SK-N-SH (cell line): ENCODE results near the gene ZNF396.

Source experiments
- EP300 ChIP-seq, 2 experiments: IDR thresholded peaks; 2 replicates each; pipeline versions ENCODE4 v1.4.0 to v1.6.1; 2012; ENCODE audit warnings: borderline replicate concordance in 1 of 2, low read depth in 1 of 2, low read length in 1 of 2
- EZH2phosphoT487 ChIP-seq: fragments of 200-600 bp; sonication (generic); IDR thresholded peaks from 2 replicates; pipeline ENCODE4 v1.6.1; 2017; ENCODE audit warnings: low read depth, mixed run types, mild to moderate bottlenecking, antibody characterized with exemption, moderate library complexity, borderline replicate concordance
- FOSL2 ChIP-seq: IDR thresholded peaks from 2 replicates; pipeline ENCODE4 v1.4.0; 2012; ENCODE audit warnings: low read depth, mild to moderate bottlenecking, moderate library complexity, borderline replicate concordance
- NRF1 ChIP-seq: IDR thresholded peaks from 2 replicates; pipeline ENCODE4 v1.6.1; 2012; ENCODE audit warnings: low read depth, mild to moderate bottlenecking, low read length
- TAF1 ChIP-seq: IDR thresholded peaks from 2 replicates; pipeline ENCODE4 v1.6.1; 2012; ENCODE audit warnings: low read depth, mild to moderate bottlenecking, low read length, moderate library complexity, borderline replicate concordance
- TCF12 ChIP-seq: IDR thresholded peaks from 2 replicates; pipeline ENCODE4 v1.4.0; 2012
- TF ChIP-seq, protein P1 (sequence below): fragments of 200-600 bp; sonication (generic); IDR thresholded peaks from 2 replicates; pipeline ENCODE4 v1.6.1; 2017; ENCODE audit warnings: antibody characterized with exemption, mild to moderate bottlenecking, moderate library complexity
- TF ChIP-seq, protein P2 (sequence below): IDR thresholded peaks from 2 replicates; pipeline ENCODE4 v1.4.0; 2012; ENCODE audit warnings: low read depth, borderline replicate concordance
- TF ChIP-seq, protein P3 (sequence below): fragments of 150-350 bp; IDR thresholded peaks from 2 replicates; pipeline ENCODE4 v1.6.1; 2017; ENCODE audit warnings: antibody characterized with exemption, low read length, low read depth, borderline replicate concordance
- TF ChIP-seq, protein P4 (sequence below): IDR thresholded peaks from 2 replicates; pipeline ENCODE4; 2012

DNA sequence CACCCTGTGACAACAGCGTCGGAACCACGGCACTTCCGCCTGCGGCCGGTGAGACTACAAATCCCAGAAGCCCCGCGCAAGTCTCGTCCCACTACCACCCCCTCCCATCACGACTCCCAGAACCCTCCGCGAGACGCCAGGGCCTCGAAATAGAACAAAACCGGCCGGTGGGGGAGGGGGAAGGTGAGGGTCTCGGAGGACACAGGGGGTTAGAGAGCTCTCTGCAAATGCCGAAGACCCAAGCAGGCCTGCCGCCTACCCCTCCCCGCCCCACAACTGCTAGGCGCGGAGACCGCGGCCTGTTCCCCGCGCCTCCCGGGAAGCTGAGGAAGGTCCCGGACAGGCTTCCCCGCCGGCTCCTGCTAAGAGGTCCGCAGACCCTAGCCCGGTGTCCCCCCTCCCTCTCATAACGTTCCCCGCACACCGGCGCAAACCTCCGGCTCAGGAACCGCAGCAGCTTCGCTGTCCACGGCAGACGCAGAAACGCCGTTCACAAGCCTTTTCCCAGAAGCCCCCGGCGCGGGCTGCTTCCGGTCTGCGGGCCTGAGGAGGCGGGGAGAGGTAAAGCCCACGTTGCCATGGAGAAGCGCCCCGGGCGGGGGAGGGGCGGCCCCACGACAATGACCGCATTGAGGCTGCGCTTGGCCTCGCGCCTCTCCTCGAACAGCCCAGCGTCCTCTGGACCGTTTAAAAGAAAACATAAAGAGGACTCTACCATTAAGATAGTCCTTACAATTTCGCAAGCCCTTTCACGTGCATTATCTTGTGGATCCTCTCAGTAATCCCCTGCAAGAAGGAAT lies 33.0 kb downstream of the ZNF396 start, which contains the start of gene ZNF24:
- TF ChIP-seq EP300 (IDR thresholded peaks at IDR 0.05; ENCODE audit: borderline replicate concordance in 1 of 2, low read depth in 1 of 2, low read length in 1 of 2) = peak in 1 of 2 experiments; percentile 12; a peak in 2 of 4 replicates
- peak; percentile 60 for TF ChIP-seq TAF1
- TF ChIP-seq EZH2phosphoT487 = no peak
- TF ChIP-seq, protein P1, sequence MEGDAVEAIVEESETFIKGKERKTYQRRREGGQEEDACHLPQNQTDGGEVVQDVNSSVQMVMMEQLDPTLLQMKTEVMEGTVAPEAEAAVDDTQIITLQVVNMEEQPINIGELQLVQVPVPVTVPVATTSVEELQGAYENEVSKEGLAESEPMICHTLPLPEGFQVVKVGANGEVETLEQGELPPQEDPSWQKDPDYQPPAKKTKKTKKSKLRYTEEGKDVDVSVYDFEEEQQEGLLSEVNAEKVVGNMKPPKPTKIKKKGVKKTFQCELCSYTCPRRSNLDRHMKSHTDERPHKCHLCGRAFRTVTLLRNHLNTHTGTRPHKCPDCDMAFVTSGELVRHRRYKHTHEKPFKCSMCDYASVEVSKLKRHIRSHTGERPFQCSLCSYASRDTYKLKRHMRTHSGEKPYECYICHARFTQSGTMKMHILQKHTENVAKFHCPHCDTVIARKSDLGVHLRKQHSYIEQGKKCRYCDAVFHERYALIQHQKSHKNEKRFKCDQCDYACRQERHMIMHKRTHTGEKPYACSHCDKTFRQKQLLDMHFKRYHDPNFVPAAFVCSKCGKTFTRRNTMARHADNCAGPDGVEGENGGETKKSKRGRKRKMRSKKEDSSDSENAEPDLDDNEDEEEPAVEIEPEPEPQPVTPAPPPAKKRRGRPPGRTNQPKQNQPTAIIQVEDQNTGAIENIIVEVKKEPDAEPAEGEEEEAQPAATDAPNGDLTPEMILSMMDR = no peak
- TF ChIP-seq, protein P2, sequence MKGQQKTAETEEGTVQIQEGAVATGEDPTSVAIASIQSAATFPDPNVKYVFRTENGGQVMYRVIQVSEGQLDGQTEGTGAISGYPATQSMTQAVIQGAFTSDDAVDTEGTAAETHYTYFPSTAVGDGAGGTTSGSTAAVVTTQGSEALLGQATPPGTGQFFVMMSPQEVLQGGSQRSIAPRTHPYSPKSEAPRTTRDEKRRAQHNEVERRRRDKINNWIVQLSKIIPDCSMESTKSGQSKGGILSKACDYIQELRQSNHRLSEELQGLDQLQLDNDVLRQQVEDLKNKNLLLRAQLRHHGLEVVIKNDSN = peak; percentile 18; the same call in 1 of the 2 replicates
- 0 out of 2 replicates have a peak, but pooled peaks have one; percentile 8 for TF ChIP-seq TCF12
- TF ChIP-seq, protein P3, sequence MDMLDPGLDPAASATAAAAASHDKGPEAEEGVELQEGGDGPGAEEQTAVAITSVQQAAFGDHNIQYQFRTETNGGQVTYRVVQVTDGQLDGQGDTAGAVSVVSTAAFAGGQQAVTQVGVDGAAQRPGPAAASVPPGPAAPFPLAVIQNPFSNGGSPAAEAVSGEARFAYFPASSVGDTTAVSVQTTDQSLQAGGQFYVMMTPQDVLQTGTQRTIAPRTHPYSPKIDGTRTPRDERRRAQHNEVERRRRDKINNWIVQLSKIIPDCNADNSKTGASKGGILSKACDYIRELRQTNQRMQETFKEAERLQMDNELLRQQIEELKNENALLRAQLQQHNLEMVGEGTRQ = no peak
- peak; percentile 64 for TF ChIP-seq NRF1
- TF ChIP-seq FOSL2 = no peak
- TF ChIP-seq, protein P4, sequence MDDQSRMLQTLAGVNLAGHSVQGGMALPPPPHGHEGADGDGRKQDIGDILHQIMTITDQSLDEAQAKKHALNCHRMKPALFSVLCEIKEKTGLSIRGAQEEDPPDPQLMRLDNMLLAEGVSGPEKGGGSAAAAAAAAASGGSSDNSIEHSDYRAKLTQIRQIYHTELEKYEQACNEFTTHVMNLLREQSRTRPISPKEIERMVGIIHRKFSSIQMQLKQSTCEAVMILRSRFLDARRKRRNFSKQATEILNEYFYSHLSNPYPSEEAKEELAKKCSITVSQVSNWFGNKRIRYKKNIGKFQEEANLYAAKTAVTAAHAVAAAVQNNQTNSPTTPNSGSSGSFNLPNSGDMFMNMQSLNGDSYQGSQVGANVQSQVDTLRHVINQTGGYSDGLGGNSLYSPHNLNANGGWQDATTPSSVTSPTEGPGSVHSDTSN = 0 out of 2 replicates have a peak, but pooled peaks have one; percentile 12
